ENCODE measurements around the gene SUFU.

GRCh38 chr10:102514487-102515311 lies 10.9 kb downstream of the SUFU start:
- TF ChIP-seq TAF1 (IDR thresholded peaks at IDR 0.05; ENCODE audit: borderline replicate concordance, low read depth, low read length) (no peak), POLR2A (IDR thresholded peaks at IDR 0.05; ENCODE audit: low read depth, low read length) (no peak), POLR2AphosphoS5 (IDR thresholded peaks at IDR 0.05; ENCODE audit: low read depth, low read length) (no peak)
